Activated T-helper 2 cell treated with anti-CD3 and anti-CD28 coated beads, Interferon-gamma antibody, Interleukin-2, Interleukin-4, amounts not matched to agents 10 μg/mL and 5 μg/mL and 100 μg/mL, durations not matched to agents 14 hours and 24 hours and 36 hours (primary cell): ENCODE measurements around the gene ELP4. TPM values are rescaled to one million over a fixed set of nuclear protein-coding genes. Genes with fewer than 3 reads are reported as not detected.

Experiments
- DNase-seq: peaks from one replicate; pipeline ENCODE4 v3.0.0; 2021; ENCODE audit warnings: low spot score
- H3K27ac Mint-ChIP-seq: one replicate; pipeline ENCODE4 v1.8.0; 2021; ENCODE audit warnings: mixed read lengths
- H3K27me3 Mint-ChIP-seq: one replicate; pipeline ENCODE4 v1.8.0; 2021; ENCODE audit warnings: low read depth, mixed read lengths
- H3K36me3 Mint-ChIP-seq: one replicate; pipeline ENCODE4 v1.8.0; 2021; ENCODE audit warnings: low read depth, mixed read lengths
- H3K4me1 Mint-ChIP-seq: one replicate; pipeline ENCODE4 v1.8.0; 2021; ENCODE audit warnings: low read depth, mixed read lengths
- H3K4me3 Mint-ChIP-seq: one replicate; pipeline ENCODE4 v1.8.0; 2021; ENCODE audit warnings: low read depth, mild to moderate bottlenecking, moderate library complexity, mixed read lengths
- H3K9me3 Mint-ChIP-seq: one replicate; pipeline ENCODE4 v1.8.0; 2021; ENCODE audit warnings: mixed read lengths
- intact Hi-C: fragments of 100-400 bp; cut with micrococcal nuclease; formaldehyde crosslinking; loops from one replicate; pipeline ENCODE4 v1.15.1; 2023
- total RNA-seq: library from RNA; stranded (reverse); gene quantifications from 2 replicates; pipeline ENCODE4 v1.2.3, GENCODE V29; 2022

ELP4 gene
- total RNA-seq, 1 donor from 2014 or later: 18.6 TPM

- DNase-seq: no peak
- no peaks in the 10 kb centered on the region for H3K9me3 Mint-ChIP-seq
- peak overlapping the region; percentile 27 for H3K4me3 Mint-ChIP-seq
- H3K27ac Mint-ChIP-seq: peak overlapping the region; percentile 7
- peaks cover 14% of the 10 kb centered on the region for H3K4me1 Mint-ChIP-seq
- intact Hi-C loops: loop anchor here (10.0 kb wide), 2 partner anchors 325 to 565 kb away; no protein-coding TSS in a partner anchor
- H3K27me3 Mint-ChIP-seq: peaks cover 73% of the 10 kb centered on the region
- H3K36me3 Mint-ChIP-seq: no peaks in the 10 kb centered on the region
Observed at GRCh38 chr11:31809857-31810778, 300.6 kb downstream of the ELP4 start.

- no peak for DNase-seq
- Mint-ChIP-seq H3K27ac (peak within 1 kb of the TSS; percentile 54), H3K36me3 (no peaks in the 10 kb centered on the region), H3K27me3 (peaks cover 75% of the 10 kb centered on the region), H3K4me3 (peak within 1 kb of the TSS; percentile 27), H3K9me3 (no peaks in the 10 kb centered on the region), H3K4me1 (peaks cover 14% of the 10 kb centered on the region)
- intact Hi-C loops: loop anchor here (1.0 to 10.0 kb wide), 2 partner anchors 8 to 326 kb away; no protein-coding TSS in a partner anchor
Observed at GRCh38 chr11:31810779-31811647, 301.4 kb downstream of the ELP4 start, which contains the start of gene PAX6. Gene PAX6, minus strand, starts transcription at chr11:31811322. Its CDS starts 4,911 bp downstream, at chr11:31806411.

- Mint-ChIP-seq H3K36me3 (no peaks in the 10 kb centered on the region), H3K27me3 (peaks cover 69% of the 10 kb centered on the region), H3K27ac (no peak overlapping the region), H3K4me1 (peaks cover 14% of the 10 kb centered on the region), H3K4me3 (no peak overlapping the region), H3K9me3 (no peaks in the 10 kb centered on the region)
- intact Hi-C loops: loop anchor here (10.0 kb wide), 1 partner anchor 328 kb away; no protein-coding TSS in a partner anchor
- DNase-seq: no peak
Observed at GRCh38 chr11:31812383-31813381, 303.1 kb downstream of the ELP4 start.

- Mint-ChIP-seq H3K4me1 (peaks cover 14% of the 10 kb centered on the region), H3K27me3 (peaks cover 66% of the 10 kb centered on the region), H3K4me3 (no peak overlapping the region), H3K36me3 (no peaks in the 10 kb centered on the region), H3K9me3 (no peaks in the 10 kb centered on the region), H3K27ac (no peak overlapping the region)
- intact Hi-C loops: loop anchor here (2.0 to 10.0 kb wide), 2 partner anchors 329 to 623 kb away; no protein-coding TSS in a partner anchor
- DNase-seq: no peak
Observed at GRCh38 chr11:31813391-31814175, 304.0 kb downstream of the ELP4 start.

GRCh38 chr11:31814176-31814868 lies 304.8 kb downstream of the ELP4 start:
- Mint-ChIP-seq H3K4me1 (peaks cover 10% of the 10 kb centered on the region), H3K9me3 (no peaks in the 10 kb centered on the region), H3K4me3 (no peak overlapping the region), H3K27me3 (peaks cover 64% of the 10 kb centered on the region), H3K27ac (no peak overlapping the region), H3K36me3 (no peaks in the 10 kb centered on the region)
- intact Hi-C loops: loop anchor here (2.0 to 10.0 kb wide), 2 partner anchors 330 to 622 kb away; no protein-coding TSS in a partner anchor
- no peak for DNase-seq

- H3K27me3 Mint-ChIP-seq: peaks cover 68% of the 10 kb centered on the region
- no peaks in the 10 kb centered on the region for H3K9me3 Mint-ChIP-seq
- H3K27ac Mint-ChIP-seq: no peak overlapping the region
- peaks cover 4% of the 10 kb centered on the region for H3K4me1 Mint-ChIP-seq
- no peaks in the 10 kb centered on the region for H3K36me3 Mint-ChIP-seq
- DNase-seq: no peak
- no peak overlapping the region for H3K4me3 Mint-ChIP-seq
- intact Hi-C loops: loop anchor here (1.0 to 10.0 kb wide), 3 partner anchors 14 to 621 kb away; no protein-coding TSS in a partner anchor
Observed at GRCh38 chr11:31815711-31816467, 306.3 kb downstream of the ELP4 start.

GRCh38 chr11:31816468-31817053 lies 307.0 kb downstream of the ELP4 start:
- Mint-ChIP-seq H3K4me1 (peaks cover 2% of the 10 kb centered on the region), H3K27me3 (peaks cover 71% of the 10 kb centered on the region), H3K9me3 (no peaks in the 10 kb centered on the region), H3K27ac (no peak overlapping the region), H3K36me3 (no peaks in the 10 kb centered on the region), H3K4me3 (no peak overlapping the region)
- intact Hi-C loops: loop anchor here (10.0 kb wide), 1 partner anchor 332 kb away; no protein-coding TSS in a partner anchor
- no peak for DNase-seq

- H3K36me3 Mint-ChIP-seq: no peaks in the 10 kb centered on the region
- H3K27ac Mint-ChIP-seq: no peak overlapping the region
- intact Hi-C loops: loop anchor here (10.0 kb wide), 1 partner anchor 332 kb away; no protein-coding TSS in a partner anchor
- H3K27me3 Mint-ChIP-seq: peaks cover 73% of the 10 kb centered on the region
- no peaks in the 10 kb centered on the region for H3K9me3 Mint-ChIP-seq
- H3K4me3 Mint-ChIP-seq: no peak overlapping the region
- H3K4me1 Mint-ChIP-seq: no peaks in the 10 kb centered on the region
- DNase-seq: no peak
Observed at GRCh38 chr11:31817054-31817620, 307.6 kb downstream of the ELP4 start.

DNA sequence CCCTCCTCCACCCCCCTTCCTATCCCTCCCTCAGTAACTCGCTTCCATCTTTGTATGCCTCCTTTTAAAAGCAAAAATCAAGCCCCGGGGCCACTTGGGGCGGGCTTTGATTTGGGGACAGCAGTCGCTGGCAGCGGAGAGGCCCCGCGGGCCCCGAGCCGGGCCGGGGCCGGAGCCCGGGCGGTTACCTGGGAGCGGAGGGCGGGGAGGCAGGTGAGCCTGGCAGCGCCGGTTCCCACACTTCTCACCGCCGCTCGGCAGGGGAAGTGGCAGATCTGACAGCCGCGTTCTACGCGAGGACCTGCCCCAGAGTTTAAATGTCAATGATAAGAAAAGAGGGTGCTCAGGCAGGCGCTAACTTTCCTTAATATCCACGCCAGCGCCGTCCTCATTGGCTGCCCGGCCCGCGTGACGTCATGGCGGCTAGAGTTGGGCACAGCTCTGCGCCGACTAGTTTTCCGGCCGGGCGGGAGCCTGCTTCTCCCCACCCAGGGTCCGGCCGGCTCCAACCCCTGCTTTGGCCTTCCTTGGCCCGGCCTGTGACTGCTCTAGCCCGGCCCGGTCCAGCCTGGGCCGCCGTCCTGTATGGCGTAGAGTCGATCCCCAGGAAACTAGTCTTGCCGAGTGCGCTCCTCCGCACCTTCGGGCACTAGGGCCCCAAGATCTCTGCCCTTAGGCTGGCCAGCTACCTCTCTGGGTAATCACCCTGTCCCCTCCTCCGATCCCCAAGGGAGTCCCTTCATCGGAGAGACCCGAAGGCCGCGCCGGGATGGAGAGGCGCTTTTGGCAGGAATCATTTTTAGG lies 308.3 kb downstream of the ELP4 start:
- H3K4me3 Mint-ChIP-seq: no peak overlapping the region
- intact Hi-C loops: loop anchor here (1.0 to 10.0 kb wide), 2 partner anchors 8 to 333 kb away; no protein-coding TSS in a partner anchor
- no peaks in the 10 kb centered on the region for H3K9me3 Mint-ChIP-seq
- H3K4me1 Mint-ChIP-seq: no peaks in the 10 kb centered on the region
- no peak overlapping the region for H3K27ac Mint-ChIP-seq
- H3K27me3 Mint-ChIP-seq: peaks cover 73% of the 10 kb centered on the region
- H3K36me3 Mint-ChIP-seq: no peaks in the 10 kb centered on the region
- no peak for DNase-seq
